ENCODE results near the gene RASGEF1C. TPM values are rescaled to one million over a fixed set of nuclear protein-coding genes. Genes with fewer than 3 reads are reported as not detected.

RASGEF1C gene
- total RNA-seq, result not detected in 2 replicates

DNA sequence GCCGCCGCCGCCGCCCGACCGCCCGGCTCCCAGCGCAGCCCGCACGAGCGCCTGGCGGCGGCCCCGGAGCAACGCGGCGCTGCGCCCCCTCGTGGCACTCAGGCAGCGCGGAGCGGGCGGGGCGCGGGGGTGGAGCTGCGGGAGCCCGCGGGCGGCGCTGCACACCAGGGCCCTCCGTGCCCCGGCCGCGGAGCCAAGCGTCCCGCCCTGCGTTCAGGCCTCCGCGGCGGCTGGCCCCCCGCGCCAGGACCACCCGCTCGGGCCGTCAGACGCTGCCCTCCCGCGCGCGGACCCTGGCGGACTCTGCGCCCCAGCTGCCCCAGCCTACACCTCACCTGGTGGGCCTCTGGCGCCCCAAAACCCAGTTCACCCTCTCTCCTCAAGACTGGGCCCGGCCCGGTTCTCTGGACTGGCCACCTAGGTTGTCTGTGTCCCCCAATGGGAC, at the start of gene RASGEF1C:
TSS of gene RASGEF1C (minus strand) at position 75 of the 445 bp plus-strand sequence. CDS start 71,159 bp downstream, outside the sequence.

DNA sequence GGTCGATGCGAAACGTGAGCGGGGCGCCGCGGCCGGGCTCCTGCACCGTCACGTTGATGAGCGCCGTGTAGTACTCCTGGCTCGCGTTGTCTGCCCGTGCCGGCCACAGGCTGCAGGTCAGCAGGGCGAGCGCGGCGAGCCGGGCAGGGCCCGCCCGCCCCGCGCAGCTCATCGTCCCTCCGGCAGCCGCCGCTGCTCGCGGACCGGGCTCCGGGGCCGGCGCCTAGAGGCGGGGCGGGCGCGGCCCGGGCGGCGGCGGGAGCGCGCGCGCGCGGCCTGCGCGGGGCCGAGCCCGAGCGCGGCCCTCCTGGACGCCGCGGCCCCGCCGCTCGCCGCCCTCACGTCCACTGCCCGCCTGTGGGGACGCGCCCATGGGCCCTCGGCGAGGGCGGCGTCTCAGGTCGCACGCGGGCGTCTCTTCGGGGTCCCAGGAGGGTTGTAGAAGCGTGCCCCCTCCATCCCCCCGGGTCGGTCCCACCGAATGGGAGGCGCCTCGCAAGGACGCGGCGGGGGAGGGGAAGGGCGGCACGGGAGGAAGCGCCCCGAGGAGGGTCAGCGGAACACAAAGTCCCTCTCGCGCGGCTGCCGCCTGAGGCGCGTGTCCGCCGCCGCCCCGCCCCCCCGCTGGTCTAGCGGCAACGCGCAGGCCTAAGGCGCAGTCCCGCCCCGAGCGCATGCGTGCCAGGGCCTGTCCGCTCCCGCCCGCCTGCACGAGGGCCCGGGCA, 137.3 kb downstream of the RASGEF1C start, which contains the start of gene RNF130:
TSS of gene RNF130 (minus strand) at position 229 of the 725 bp plus-strand sequence. CDS start at position 172, 57 bp downstream.

Other genes with a start within 250 kb of the RASGEF1C start
- gene RNF130, start 137.5 kb downstream of the RASGEF1C start, total RNA-seq, result 10.6 and 30.1 TPM in 2 replicates
- 20.8 and 35.7 TPM in 2 replicates for gene MAPK9, start 82.9 kb upstream of the RASGEF1C start, total RNA-seq
- under 0.01 and 0.36 TPM in 2 replicates for gene GFPT2, start 144.1 kb upstream of the RASGEF1C start, total RNA-seq